ENCODE data around the gene FERMT2. TPM values are rescaled to one million over a fixed set of nuclear protein-coding genes. Genes with fewer than 3 reads are reported as not detected.
"Not testable (repeated sequence)": the region's sequence is repeated elsewhere in the genome, so short reads cannot be mapped to it uniquely, and the experiment has no call there.

FERMT2 gene
- total RNA-seq, 2 donors from 2014 or later = 197 to 225 TPM

- no peak for DNase-seq (ENCODE audit: low spot score)
- Histone ChIP-seq H3K36me3 (no peaks in the 10 kb centered on the region), H3K27ac (peak overlapping the region; percentile 54 to 89), H3K27me3 (replicated peaks; ENCODE audit: insufficient read depth) (no peaks in the 10 kb centered on the region), H3K9me3 (no peaks in the 10 kb centered on the region), H3K4me3 (no peak overlapping the region), H3K4me1 (ENCODE audit: control insufficient read depth in 1 of 2, low read depth in 2 of 2) (peaks cover 85 to 97% of the 10 kb centered on the region in 2 donors)
- no peak for ATAC-seq (ENCODE audit: insufficient number of reproducible peaks, low FRiP score, low read depth)
- TF ChIP-seq CTCF (IDR thresholded peaks at IDR 0.05) = no peak
These were observed 28.2 kb downstream of the FERMT2 start for GRCh38 chr14:52922656-52923055.

- no peak for TF ChIP-seq CTCF (IDR thresholded peaks at IDR 0.05)
- peak overlapping the region; percentile 54 to 89 for H3K27ac ChIP-seq
These were observed 28.8 kb downstream of the FERMT2 start for GRCh38 chr14:52922059-52922458.

DNA sequence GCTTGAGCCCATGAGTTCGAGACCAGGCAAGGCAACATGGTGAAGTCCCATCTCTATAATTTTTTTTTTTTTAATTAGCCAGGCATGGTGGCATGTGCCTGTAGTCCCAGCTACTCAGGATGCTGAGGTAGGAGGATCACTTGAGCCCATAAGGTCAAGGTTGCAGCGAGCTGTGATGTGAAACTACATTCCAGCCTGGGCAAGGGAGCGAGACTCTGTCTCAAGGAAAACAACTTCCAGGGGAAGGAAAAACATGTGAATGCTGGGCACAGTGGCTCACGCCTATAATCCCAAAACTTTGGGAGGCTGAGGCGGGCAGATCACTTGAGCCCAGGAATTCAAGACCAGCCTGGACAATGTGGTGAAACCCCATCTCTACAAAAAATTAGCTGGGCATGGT, 30.4 kb downstream of the FERMT2 start:
- not testable (repeated sequence) for H3K27me3 ChIP-seq (replicated peaks; ENCODE audit: insufficient read depth); H3K36me3 ChIP-seq; DNase-seq (ENCODE audit: low spot score); ATAC-seq (ENCODE audit: insufficient number of reproducible peaks, low FRiP score, low read depth); H3K9me3 ChIP-seq
- H3K4me1 ChIP-seq (ENCODE audit: control insufficient read depth in 1 of 2, low read depth in 2 of 2) = peaks cover 79 to 90% of the 10 kb centered on the region in 2 donors
- H3K27ac ChIP-seq = peak overlapping the region; percentile 67 to 89
- peak overlapping the region; percentile 15 for H3K4me3 ChIP-seq

More at GRCh38 chr14:52922059-52922458, 28.8 kb downstream of the FERMT2 start:
- Histone ChIP-seq H3K4me1 (ENCODE audit: control insufficient read depth in 1 of 2, low read depth in 2 of 2) (peaks cover 88 to 98% of the 10 kb centered on the region in 2 donors), H3K4me3 (peak overlapping the region; percentile 7), H3K27me3 (replicated peaks; ENCODE audit: insufficient read depth) (no peaks in the 10 kb centered on the region), H3K9me3 (no peaks in the 10 kb centered on the region), H3K36me3 (no peaks in the 10 kb centered on the region)
- no peak for DNase-seq (ENCODE audit: low spot score)
- no peak for ATAC-seq (ENCODE audit: insufficient number of reproducible peaks, low FRiP score, low read depth)

DNA sequence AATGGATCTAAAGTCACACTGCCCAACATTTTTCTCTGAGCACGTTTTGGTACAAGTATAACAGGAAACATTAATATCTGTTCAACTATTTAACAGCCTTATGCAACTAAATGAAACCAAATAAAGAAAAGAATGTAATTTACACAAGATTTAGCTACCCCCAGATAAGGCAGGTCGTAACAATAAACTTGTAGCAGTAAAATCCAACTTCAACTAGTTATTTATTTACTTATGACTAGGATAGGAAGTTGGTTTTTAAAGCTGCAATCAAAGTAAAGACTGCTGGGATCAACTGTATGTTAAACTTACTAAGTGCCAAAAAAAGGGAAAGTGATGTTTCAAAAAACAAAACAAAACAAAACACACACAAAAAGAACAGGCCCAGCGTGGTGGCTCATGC, 30.9 kb downstream of the FERMT2 start:
- H3K4me3 ChIP-seq = peak overlapping the region; percentile 15
- TF ChIP-seq CTCF (IDR thresholded peaks at IDR 0.05) = no peak
- DNase-seq (ENCODE audit: low spot score) = no peak
- H3K4me1 ChIP-seq (ENCODE audit: control insufficient read depth in 1 of 2, low read depth in 2 of 2) = peaks cover 75 to 90% of the 10 kb centered on the region in 2 donors
- no peaks in the 10 kb centered on the region for H3K9me3 ChIP-seq
- no peak for ATAC-seq (ENCODE audit: insufficient number of reproducible peaks, low FRiP score, low read depth)
- no peaks in the 10 kb centered on the region for H3K36me3 ChIP-seq
- peak overlapping the region; percentile 67 to 89 for H3K27ac ChIP-seq
- no peaks in the 10 kb centered on the region for H3K27me3 ChIP-seq (replicated peaks; ENCODE audit: insufficient read depth)

DNA sequence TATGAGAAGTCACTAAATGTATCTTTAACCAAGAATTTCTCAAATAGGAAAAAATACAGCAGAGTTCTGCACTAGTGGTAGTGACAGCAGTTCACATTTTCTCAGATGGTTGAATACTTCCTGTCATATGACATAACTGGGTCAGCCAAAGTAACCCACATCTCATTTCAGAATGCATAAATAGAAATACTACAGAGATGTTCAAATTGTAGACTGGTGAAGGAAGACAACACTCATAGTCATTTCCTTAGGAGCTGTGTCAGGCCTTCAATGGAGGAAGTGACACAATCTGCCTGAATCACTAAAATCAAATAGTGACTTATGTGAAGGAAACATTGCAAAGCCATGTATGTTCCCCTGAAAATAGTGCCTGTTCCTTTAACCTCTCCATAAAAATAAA, 32.4 kb downstream of the FERMT2 start:
- no peak overlapping the region for H3K4me3 ChIP-seq

More for the DNA sequence above, 32.4 kb downstream of the FERMT2 start:
- ATAC-seq (ENCODE audit: insufficient number of reproducible peaks, low FRiP score, low read depth) (peak; percentile 75), DNase-seq (ENCODE audit: low spot score) (no peak)
- no peaks in the 10 kb centered on the region for H3K9me3 ChIP-seq
- no peak for TF ChIP-seq CTCF (IDR thresholded peaks at IDR 0.05)
- peaks cover 61 to 85% of the 10 kb centered on the region in 2 donors for H3K4me1 ChIP-seq (ENCODE audit: control insufficient read depth in 1 of 2, low read depth in 2 of 2)
- H3K27ac ChIP-seq = peak overlapping the region; percentile 67 to 89
- H3K27me3 ChIP-seq (replicated peaks; ENCODE audit: insufficient read depth) = no peaks in the 10 kb centered on the region
- H3K36me3 ChIP-seq = no peaks in the 10 kb centered on the region

Data from thoracic aorta (tissue), 2 donors.